NCI-H2196 (cell line): ENCODE data around the gene E2F4.

Experiments
- DNase-seq: peaks from one replicate; lab custom pipeline; 2025; ENCODE audit not compliant: unreplicated experiment; lab: John Stamatoyannopoulos, UW

Gene E2F4

DNA sequence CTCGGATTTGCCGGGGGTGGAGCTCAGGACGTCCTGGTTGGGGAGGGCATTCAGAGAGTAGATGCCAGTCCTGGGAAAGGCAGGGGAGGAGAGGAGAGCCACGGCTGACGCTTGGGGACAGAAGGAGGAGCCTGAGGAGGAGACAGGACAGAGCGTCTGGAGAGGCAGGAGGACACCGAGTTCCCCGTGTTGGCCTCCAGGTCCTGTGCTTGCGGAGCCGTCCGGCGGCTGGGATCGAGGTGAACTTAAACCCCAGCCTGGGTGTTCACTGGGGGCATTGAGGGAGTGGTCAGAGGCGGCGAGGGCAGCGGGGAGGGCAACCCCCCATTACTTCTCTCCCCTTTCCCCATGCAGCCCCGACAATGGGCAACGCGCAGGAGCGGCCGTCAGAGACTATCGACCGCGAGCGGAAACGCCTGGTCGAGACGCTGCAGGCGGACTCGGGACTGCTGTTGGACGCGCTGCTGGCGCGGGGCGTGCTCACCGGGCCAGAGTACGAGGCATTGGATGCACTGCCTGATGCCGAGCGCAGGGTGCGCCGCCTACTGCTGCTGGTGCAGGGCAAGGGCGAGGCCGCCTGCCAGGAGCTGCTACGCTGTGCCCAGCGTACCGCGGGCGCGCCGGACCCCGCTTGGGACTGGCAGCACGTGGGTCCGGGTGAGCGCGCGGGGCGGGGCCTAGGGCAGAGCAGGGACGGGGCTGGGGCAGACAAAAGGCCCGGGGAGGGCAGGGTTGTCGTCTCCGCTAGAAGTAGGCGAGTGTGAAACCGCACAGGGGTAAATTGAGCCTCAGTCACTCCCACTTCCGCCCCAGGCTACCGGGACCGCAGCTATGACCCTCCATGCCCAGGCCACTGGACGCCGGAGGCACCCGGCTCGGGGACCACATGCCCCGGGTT is 17.9 kb upstream of the E2F4 start:
- DNase-seq = peak; percentile 73

DNA sequence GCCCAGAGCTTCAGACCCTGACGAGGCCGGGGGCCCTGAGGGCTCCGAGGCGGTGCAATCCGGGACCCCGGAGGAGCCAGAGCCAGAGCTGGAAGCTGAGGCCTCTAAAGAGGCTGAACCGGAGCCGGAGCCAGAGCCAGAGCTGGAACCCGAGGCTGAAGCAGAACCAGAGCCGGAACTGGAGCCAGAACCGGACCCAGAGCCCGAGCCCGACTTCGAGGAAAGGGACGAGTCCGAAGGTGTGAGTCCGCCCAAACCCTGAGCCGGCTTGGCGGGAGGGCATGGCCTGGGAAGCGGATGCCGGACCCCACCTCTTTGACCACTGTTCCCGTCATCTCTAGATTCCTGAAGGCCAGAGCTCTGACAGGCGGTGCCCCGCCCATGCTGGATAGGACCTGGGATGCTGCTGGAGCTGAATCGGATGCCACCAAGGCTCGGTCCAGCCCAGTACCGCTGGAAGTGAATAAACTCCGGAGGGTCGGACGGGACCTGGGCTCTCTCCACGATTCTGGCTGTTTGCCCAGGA is 17.2 kb upstream of the E2F4 start:
- DNase-seq = no peak

DNA sequence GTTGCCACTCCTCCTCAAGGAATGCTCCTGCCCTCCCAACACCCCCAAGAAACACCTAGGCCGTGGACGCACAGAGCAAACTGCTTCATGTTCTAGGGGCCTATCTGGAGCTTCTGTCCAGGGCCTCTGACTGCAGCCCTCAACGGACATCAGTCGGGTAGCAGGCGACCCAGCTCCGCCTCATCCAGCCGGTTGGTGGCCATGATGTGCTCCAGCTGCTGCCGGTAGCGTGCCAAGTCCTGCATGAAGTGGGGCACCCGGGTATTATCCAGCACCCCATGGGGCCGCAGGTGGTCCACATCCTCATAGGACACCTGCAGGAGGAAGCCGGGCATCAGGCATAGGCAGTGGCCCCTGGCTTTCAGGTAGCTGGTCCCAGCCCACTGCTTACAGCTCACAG is 15.3 kb upstream of the E2F4 start:
- DNase-seq = no peak

DNA sequence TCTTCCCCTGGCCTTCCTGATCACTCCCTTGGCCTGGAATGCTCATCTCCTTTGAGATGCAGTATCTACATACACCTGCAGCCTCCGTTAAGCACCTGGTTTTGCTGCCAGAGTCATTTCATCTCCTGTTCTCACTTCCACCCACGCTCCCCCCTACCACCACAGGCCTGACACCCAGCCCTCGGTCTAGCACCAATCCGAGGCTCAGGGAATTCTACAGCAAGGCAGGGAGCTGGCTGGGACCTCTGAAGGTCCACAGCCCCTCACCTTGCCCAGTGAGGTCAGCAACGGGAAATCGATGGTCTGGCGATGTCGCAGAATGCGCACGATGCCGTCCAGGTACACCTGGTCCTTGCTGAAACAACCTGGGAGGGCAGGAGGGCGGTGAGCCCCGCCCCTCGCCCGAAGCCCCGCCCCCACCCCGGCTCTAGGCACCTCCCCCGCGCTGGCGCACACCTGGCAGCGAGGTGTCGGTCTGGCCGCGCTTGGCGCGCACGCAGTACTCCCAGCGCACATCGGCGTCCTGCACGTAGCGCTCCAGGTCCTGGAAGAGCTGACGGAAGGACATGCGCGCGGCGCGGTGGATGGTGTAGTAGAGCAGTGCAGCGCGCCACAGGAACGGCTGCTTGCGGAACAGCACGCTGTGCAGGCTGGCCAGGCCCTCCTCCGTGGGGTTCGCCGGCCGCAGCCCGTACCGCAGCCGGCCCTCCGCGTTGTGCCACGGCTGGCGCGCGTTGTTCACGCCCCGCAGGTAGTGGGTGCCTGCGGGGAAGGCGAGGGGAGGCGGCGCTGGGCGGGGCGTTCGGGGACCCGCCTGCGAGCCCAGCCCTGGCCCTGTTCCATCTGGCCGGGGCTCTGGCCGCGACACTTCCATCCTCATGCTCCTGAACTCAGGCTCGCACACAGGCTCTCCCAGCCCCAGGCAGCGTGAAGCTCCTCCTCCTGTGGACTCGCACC is 13.9 kb upstream of the E2F4 start:
- DNase-seq = peak; percentile 79

DNA sequence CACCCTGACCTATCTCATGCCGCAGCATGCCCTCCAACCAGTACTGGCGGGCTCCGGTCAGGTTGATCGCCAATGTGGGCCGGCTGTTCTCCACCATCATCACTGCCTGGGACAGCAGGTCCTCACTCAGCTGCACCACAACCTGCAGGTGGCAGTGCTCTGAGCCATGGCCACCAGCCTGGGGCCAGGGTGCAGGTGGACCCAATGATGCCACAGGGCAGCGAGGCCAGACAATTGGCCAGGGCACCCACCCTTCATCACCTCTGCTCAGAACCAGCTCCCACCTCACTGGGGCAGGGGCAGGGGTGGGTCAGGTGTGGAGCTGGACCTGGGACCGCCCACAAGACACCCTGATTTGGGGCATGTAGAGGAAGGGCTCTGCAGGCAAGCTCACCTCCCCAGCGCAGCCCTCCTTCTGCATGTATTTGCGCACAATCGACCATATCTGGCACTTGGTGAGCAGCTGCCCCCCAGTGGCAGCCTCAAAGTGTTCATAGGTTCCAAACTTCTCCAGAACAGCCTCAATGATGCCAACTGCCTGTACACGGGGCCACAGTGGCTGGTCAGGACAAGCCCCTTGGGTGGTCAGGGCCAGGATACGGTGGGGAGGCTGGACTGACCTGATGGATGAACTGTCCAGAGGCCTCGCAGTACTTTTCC is 12.4 kb upstream of the E2F4 start:
- peak; percentile 1 for DNase-seq

DNA sequence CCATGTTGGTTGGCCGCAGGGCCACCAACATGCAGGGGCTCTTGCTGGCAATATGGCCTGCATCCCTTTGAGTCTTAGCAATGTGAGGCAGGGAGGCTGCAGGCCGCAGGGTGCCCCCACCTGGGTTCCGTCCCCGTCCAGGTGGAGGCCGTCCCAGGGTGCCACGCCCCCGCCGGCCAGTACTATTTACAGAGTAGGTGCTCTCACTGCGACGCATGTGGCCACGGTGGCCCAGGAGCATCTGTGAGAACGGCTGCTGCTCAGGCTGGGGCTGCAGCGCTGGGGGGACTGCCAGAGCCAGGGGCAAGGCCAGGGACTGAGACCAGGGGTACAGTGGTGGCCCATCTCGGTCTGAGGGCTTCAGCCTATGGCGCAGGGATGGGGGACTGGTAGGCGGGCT is 11.8 kb upstream of the E2F4 start:
- DNase-seq = no peak

DNA sequence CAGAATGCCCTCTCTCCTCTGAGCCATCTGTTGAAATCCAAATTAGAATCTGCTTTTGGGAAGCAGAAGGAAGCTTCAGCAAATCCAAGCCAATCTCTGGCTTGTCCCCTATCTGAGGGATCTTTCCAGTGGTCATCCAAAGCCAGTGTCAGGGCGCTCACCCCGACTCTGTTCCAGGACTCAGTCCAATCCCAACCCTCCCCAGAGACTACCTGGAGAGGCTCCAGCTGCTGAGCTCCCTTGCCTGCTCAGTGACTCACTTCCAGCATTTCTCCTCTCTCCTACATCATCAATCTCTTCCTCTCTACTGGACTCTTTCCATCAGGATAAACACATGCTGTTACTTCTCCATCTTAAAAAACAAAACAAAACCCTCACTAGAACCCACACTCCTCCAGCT is 10.6 kb upstream of the E2F4 start:
- no peak for DNase-seq

DNA sequence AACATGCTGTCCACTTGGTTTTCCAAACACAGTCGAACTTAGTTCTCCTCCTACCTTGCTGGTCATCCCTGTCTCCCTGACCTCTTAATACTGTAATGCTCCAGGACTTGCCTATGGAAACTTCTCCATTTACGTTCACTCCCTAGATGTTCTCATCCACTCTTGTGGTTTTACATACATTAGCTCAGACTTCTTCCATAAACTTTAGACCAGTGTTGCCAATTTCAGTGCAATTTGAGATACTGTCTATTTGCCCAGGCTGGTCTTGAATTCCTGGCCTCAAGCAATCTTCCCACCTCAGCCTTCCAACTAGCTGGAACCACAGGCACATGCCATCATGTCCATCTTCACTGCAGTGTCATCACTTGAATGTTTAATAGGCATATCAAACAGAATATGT is 9.7 kb upstream of the E2F4 start:
- DNase-seq = no peak

DNA sequence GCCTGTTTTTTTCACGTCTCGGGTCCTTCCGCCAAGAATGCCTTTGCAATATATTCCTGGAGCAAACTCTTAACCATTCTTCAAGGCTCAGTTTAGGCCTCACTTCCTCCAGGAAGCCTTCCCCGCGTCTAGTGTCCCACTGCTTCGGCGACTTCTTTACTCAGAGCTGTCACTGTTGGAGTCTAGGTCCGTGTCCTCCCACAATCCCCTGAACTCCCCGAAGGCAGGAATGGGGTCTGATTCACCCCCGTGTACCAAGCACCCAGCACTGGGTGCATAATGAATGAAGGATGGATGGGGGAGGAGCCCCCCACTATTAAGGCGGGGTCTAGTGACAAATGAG is 8.7 kb upstream of the E2F4 start:
- no peak for DNase-seq

DNA sequence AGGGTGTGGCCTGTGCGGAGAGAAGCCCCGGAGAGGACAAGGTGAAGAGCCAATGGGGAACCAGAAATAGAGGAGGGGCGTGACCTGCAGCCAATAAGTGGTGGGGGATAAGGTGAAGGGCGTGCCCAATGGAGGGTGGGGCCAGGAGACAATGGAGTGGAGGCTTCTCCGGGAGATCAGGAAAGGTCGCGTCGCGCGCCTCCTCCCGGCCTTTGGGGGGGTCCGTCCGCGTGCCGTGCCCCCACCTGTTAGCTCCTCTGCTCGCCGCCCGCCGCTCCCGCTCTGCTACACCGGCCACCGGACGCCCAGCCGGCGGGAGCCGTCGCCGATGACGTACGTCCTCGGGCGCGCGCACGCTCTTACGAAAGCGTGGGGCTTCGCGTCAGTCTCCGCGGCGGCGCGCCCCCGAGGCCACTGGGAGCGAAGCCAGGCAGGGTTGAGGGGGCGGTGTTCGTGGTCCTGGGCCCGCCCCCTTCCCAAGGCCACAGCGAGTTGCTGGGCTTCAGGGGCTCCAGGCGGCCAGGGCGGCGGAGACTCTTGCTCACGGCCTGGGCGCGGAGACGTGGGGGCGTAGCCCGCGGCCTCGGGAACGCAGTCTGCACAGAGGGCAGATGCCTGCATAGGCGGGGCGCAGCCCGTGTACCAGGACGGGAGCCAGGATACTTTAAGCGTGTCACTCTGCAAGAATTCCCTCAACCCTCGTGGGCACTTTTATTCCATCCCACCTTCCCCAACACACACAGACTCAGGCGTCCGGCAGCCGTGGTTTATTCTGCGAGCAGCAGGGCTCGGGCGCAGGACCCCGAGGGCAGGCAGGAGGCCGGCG is 8.1 kb upstream of the E2F4 start, which contains the start of gene MATCAP1:
Gene MATCAP1 (minus strand): TSS at position 337 of the 826 bp plus-strand sequence. CDS start 3,353 bp downstream, outside the sequence.
- peak; percentile 88 for DNase-seq

DNA sequence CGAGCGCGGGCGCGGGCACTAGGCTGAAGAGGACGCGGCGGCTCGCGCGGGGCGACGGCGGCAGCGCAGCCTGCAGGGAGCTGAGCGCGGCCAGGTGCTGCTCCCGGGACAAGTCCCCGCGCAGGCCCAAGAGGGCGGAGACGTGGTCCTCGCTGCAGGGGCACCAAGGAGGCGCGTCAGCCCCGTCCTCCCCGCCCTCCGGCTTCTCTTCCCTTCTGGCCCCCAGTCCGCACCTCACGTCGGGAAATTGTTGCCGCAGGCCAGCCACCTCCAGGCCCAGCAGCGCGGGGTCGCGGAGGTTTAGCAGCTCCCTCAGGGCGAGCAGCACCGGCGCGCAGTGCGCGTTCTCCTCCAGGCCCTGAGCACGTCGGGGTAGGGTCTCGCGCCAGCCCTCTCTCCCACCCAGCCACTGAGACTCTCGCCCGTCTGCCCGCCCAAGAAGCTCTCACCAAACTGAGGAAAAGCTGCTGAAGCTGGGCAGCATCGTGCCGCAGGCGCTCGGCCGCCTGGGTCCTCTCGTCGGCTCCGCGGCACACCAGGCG is 7.4 kb upstream of the E2F4 start:
- peak; percentile 35 for DNase-seq

DNA sequence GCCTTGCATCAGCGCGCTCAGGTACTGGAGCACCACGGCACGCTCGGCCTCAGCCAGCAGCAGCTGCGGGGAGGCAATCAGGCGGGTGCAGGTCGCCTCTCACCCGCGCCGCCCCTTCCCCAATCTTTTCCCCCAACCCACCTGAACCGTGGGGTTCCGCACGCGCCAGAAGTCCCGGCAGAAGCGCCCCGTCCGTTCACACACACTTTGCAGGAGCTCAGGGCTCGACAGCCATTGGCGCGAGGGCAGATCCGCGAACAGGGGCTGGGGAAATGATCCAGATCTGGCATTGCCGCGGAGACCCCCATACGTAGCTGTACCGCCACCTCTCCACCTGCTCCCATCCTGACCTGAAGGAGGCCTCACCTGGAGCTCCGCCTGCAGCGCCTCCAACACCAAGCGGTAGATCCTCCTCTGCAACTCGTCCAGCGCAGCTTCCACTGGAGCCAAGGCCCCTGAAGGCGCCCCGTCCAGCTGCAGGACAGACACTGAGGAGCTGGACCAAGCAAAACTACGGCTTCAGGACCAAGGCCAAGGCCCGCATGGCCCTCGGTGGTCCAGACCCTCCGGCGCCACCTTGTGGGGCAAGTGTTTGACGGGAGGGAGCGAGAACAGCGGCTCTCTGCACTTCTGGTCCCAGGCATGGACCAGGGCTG is 6.8 kb upstream of the E2F4 start:
- DNase-seq = peak; percentile 66

DNA sequence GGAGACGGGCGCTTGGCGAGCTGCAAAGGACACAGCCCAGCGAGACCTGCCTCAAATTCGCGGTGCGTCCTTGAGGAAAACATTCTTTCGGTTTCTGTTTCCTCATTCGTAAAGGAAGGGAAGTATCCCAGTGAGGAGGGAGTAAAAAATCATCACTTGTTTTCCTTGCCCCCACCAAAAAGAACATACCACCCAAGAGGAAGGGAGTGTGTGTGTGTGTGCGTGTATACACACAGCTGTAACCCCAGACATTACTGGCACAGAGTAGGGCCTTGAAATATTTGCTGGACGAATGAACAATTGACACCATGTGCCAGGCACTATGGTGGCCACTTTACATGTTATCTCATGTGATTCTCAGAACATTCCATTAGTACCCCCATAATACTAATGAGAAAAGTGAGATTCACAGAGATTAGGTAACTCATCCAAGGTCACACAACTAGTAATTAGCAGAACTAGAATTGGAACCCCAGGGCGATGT is 6.3 kb upstream of the E2F4 start:
- no peak for DNase-seq

DNA sequence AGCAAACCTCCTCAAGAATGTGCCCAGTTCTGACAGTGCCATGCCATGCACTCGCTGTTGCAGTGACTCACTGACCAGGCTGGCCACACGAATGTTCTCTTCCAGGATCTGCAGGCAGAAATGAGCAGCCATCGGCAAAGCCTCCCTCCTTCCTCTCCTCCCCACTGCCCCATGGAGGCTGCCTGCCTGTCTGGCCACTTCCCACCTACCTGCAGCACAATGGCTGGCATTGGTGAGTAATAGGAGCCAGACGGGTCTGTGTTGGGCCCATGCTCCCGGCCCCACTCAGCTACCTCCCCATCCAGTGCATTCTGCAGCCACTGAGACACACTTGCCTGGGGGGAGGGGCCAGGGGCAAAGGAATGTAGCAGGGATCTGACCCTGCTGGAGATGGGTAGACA is 5.4 kb upstream of the E2F4 start:
- no peak for DNase-seq

DNA sequence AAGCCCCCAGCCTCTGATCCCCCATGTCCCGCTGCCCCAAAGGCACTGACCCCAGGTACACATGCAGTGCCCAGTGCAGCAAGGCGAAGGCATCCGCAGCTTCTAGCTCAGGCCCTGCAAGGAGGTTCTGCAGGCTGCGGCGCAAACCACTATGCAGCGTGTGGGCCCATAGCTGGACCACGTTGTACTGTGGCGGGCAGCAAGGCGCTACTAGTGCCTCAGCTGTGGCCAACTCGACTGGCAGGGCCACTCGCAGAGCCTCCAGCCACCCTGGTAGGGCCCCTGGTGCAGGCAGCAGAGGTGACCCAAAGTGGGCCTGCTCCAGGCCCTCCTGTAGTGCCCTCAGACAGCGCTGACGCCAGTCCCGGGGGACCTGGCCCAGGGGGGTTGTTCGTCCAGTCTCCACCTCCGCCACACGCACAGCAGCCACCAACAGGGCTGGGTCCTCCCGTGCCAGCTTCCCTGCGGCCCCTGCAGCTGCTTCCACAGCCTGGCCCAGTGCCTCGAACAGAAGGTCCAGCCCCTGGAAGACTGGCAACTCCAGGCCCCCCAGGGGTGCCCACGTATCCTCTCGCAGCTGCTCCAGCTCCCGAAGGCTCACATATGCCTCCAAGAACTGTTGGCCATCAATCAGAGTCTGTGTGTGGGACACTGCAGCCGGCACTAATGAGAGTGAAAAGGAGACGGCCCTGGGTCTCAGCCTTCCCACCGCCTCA is 4.6 kb upstream of the E2F4 start:
- DNase-seq = no peak

DNA sequence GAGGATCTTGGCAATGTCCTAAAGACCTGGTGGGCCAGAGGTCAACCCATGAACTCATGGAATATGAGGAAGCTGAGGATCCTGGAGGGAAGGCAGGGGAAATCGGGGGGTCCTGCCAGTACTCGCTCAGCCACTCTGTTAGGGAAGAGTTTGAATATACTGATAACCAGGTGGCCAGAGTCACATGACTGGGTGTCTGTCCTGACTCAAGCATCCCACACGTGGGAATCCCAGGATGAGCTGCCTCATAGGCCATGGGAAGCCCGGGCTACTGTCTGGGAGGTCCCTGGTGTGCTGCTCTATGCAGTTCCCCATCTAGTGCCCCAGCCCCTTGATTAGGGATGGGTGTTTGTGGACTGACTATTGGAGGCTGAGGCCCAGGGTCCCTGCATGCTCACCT is 3.6 kb upstream of the E2F4 start:
- DNase-seq = no peak

DNA sequence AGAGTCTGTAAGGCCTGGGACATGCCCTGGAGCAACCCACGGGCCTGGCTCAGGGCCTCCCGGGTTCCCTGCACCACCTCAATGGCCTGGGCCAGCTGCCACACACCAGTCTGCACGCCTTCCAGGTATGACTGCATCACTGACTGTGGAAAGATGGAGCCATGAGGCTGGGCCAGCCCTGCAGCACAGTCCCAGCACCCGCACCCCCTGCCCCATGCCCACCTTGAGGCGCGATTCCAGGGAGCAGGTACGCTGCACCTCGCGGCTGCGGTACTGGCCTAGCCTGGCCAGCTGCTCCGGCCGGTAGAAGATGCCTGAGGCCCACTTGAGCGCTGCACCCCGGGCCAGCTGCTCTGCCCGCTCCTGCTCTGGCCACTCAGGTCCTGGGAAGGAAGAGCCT is 3.2 kb upstream of the E2F4 start:
- no peak for DNase-seq

DNA sequence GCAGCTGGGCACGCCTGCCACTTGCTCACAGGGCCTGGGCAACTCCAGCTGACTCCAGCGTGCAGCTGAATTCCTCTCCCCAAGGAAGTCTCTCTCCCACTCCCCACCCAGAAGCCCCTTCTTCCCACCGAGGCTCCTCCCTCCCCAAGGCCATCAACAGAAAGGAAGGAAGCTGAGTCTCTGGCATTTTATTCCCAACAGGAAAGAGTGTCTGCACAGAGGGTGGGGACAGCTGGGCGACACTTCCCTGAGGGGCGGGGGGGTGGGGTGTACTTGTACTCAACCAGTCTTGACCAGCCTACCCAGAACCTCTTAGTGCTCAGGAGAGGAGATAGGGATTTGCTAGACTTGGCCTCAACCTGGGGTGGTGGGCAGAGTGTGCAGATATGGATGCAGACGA is 1.9 kb upstream of the E2F4 start, which contains the start of gene EXOC3L1:
Gene EXOC3L1 (minus strand): TSS at position 96 of the 400 bp plus-strand sequence. CDS start 460 bp downstream, outside the sequence.
- DNase-seq = no peak
